LNCaP clone FGC (cell line): Measurements from ENCODE around the gene WNT9A.

ENCODE experiments used
- DNase-seq: peaks from one replicate; pipeline ENCODE4 v3.0.0-alpha.2; 2011; ENCODE audit warnings: low read depth
- H3K4me3 ChIP-seq: 2 replicates; pipeline ENCODE4 v1.5.1; 2011; ENCODE audit warnings: mild to moderate bottlenecking, low read depth, low read length, control low read depth
- TF ChIP-seq, protein P1 (sequence below): IDR thresholded peaks from 2 replicates; pipeline ENCODE4 v1.5.1; 2012; ENCODE audit warnings: mild to moderate bottlenecking; ENCODE audit not compliant: control insufficient read depth, insufficient read depth; ENCODE audit errors: extremely low read depth

WNT9A gene

GRCh38 chr1:227939791-227940771 lies 7.7 kb downstream of the WNT9A start:
- H3K4me3 ChIP-seq, result no peak overlapping the region
- no peak for DNase-seq

GRCh38 chr1:227938911-227939790 lies 8.6 kb downstream of the WNT9A start:
- DNase-seq, result no peak

More at GRCh38 chr1:227939791-227940771, 7.7 kb downstream of the WNT9A start:
- TF ChIP-seq, protein P1, sequence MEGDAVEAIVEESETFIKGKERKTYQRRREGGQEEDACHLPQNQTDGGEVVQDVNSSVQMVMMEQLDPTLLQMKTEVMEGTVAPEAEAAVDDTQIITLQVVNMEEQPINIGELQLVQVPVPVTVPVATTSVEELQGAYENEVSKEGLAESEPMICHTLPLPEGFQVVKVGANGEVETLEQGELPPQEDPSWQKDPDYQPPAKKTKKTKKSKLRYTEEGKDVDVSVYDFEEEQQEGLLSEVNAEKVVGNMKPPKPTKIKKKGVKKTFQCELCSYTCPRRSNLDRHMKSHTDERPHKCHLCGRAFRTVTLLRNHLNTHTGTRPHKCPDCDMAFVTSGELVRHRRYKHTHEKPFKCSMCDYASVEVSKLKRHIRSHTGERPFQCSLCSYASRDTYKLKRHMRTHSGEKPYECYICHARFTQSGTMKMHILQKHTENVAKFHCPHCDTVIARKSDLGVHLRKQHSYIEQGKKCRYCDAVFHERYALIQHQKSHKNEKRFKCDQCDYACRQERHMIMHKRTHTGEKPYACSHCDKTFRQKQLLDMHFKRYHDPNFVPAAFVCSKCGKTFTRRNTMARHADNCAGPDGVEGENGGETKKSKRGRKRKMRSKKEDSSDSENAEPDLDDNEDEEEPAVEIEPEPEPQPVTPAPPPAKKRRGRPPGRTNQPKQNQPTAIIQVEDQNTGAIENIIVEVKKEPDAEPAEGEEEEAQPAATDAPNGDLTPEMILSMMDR, result no peak

DNA sequence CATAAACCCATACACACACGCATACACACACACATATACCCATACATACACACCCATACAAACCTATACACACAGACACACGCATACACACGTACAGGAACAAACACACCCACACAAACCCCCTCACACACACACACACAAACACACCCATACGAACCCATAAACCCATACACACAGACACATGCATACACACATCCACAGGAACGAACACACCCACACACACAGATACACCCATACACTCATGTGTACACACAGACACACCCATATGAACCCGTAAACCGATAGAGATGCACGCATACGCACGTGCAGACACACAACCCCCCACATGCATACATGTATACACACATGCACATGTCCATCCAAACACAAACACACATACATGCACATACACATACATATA lies 9.5 kb downstream of the WNT9A start:
- DNase-seq, result no peak
- TF ChIP-seq, protein P1, result no peak
- H3K4me3 ChIP-seq, result no peak overlapping the region

More at GRCh38 chr1:227938911-227939790, 8.6 kb downstream of the WNT9A start:
- TF ChIP-seq, protein P1, result no peak
- no peak overlapping the region for H3K4me3 ChIP-seq

- no peak for DNase-seq
- no peak overlapping the region for H3K4me3 ChIP-seq
- TF ChIP-seq, protein P1, result no peak
Measured at GRCh38 chr1:227937838-227938145, 9.9 kb downstream of the WNT9A start.

DNA sequence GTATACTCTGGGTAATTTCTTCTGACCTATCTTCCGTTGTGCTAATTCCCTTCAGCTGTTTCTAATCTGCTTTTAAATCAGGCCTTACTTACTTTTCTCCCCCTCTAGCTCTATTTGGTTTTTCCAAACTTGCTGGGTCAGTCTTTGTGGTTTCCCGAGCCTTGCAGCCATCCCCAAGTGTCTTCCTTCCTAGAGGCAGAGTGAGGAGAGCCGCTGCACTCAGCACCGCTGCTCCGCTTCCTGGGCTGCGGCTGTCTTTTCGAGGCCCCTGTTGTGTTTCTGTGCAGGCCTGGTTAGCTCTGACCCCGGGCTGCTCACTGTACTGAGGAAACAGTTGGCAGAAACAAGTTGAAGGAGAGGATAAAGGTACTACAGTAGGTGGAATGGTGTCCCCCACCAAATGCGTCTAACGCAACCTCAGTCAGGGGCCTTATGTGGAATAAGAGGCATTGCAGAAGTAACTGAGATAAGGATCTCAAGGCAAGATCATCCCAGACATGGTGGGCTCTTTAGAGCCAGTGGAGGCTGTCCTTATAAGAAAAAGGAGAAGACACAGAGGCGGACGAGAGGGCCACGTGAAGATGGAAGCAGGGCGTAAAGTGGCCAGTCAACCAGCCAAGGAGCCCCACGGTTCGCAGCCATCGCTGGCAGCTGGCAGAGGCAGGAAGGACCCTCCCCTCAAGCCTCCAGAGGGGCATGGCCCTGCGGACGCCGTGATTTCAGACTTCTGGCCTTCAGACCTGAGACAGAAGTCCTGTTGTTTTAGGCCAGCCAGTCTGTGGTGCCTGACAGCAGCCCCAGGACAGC lies 10.5 kb downstream of the WNT9A start:
- no peak for DNase-seq
- no peak overlapping the region for H3K4me3 ChIP-seq
- TF ChIP-seq, protein P1, result no peak

DNA sequence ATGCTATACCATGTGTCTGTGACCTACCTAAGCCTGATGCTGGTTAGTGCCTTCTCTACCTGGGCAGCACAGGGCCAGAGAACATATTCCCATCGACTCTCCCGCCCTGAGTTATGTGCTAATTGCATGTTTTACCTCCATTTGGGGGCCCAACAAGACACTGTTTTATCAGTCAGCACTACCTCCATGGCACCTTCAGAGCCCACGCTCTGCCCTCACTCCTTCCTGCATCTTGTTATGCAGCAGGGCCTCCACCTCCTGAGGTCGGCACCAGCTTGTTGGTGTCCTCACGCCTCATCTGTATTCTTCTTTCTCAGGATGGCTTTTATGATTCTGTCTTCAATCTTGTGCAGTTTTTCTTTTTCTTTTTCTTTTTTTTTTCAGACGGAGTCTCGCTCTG lies 11.9 kb downstream of the WNT9A start:
- TF ChIP-seq, protein P1, result no peak
- no peak overlapping the region for H3K4me3 ChIP-seq
- DNase-seq, result no peak
